CD4-positive, alpha-beta T cell treated with Interleukin-6 at 100 ng/mL for 8 hours (primary cell): ENCODE results near the gene DEFB123.

Experiments
- DNase-seq: peaks from one replicate; pipeline ENCODE4 v3.0.0-alpha.2; 2020; ENCODE audit warnings: mixed read lengths, low spot score

The DEFB123 gene

GRCh38 chr20:31474097-31474436 lies 33.6 kb downstream of the DEFB123 start:
- DNase-seq: no peak

DNA sequence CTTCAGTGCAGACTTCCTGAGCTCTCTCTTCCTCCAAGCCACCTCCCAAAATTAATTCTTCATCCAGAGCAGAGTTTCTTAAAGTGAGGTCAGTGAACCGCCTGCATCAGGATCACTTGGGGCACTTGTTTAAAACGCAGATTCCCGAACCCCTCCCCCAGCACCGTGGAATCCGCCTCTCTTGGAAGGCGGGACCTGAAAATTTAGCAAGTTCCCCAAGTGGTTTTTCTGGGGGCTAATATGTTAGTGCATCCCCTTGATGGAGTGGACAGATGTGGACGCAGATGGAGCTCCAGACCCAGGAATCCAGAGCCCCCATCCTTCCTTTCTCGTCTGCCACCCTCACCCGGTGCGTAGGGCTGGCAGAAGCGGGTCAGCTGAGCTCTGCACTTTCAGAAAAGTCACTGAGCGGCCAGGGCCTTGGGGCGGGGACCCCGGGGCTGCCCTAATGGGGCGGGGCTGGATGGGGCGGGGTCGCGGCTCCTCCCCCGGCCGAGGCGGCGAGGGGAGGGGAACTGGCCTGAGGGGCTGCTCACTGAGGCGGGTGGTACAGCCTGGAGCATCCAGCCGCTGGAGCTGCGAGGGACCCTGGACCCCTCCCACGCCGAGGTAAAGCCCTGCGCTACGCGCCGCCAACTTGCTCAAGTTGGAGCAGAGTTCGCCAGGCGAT lies 34.5 kb downstream of the DEFB123 start, which contains the start of the genes DEFB124 and REM1:
TSS of gene DEFB124 (minus strand) at position 370 of the 670 bp plus-strand sequence. CDS start 2,114 bp downstream, outside the sequence.
TSS of gene REM1 (plus strand) at position 531 of the 670 bp plus-strand sequence. CDS start 1,158 bp downstream, outside the sequence.
- DNase-seq: no peak

- DNase-seq: no peak
These were observed 35.3 kb downstream of the DEFB123 start for GRCh38 chr20:31475472-31476293.

DNA sequence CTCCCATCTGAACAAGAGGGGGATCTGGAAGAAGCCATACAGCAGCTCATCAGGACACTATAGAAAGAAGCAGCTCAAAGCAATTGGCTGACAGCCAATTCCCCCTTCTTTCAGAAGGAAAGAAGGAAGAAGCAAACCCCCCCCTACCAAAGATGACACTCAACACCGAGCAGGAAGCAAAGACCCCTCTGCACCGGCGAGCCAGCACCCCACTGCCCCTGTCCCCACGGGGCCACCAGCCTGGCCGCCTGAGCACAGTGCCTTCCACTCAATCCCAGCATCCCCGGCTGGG lies 35.8 kb downstream of the DEFB123 start:
- DNase-seq: no peak

DNA sequence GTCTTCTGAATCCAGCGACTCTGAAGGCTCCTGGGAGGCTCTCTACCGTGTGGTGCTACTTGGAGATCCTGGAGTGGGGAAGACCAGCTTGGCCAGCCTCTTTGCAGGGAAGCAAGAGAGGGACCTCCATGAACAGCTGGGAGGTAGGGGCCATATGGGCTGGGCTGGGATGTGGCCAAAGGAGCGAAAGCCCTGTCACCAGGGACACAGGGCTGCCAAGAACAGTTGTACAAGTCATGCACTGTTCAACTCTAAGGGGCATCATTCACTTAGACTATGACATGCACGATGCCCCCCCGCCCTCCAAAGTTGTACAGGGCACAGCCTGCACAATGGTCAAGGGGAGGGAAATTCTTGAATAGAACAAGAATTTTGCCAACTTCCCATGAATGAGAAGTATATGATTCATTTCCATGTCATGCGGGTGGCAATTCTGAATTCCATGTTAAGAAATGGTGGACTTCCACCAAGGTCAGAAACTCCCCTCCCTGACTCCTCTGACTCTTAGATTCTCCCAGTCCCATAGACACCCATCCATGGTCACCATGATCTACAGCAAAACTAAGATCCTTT lies 36.3 kb downstream of the DEFB123 start:
- DNase-seq: no peak

DNA sequence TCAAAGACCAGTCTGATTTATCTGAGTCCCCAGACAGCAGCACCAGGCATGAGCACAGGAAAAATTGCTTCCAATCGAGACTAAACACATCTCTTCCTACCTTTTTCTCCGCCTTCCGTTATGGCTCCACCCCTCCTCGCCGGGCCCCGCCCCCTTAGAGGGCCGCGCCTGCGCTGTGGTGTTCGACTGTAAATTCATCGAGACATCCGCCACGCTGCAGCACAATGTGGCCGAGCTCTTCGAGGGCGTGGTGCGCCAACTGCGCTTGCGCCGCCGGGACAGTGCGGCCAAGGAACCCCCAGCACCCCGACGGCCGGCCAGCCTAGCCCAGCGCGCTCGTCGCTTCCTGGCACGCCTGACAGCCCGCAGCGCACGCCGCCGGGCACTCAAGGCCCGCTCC lies 43.6 kb downstream of the DEFB123 start:
- DNase-seq: no peak

DNA sequence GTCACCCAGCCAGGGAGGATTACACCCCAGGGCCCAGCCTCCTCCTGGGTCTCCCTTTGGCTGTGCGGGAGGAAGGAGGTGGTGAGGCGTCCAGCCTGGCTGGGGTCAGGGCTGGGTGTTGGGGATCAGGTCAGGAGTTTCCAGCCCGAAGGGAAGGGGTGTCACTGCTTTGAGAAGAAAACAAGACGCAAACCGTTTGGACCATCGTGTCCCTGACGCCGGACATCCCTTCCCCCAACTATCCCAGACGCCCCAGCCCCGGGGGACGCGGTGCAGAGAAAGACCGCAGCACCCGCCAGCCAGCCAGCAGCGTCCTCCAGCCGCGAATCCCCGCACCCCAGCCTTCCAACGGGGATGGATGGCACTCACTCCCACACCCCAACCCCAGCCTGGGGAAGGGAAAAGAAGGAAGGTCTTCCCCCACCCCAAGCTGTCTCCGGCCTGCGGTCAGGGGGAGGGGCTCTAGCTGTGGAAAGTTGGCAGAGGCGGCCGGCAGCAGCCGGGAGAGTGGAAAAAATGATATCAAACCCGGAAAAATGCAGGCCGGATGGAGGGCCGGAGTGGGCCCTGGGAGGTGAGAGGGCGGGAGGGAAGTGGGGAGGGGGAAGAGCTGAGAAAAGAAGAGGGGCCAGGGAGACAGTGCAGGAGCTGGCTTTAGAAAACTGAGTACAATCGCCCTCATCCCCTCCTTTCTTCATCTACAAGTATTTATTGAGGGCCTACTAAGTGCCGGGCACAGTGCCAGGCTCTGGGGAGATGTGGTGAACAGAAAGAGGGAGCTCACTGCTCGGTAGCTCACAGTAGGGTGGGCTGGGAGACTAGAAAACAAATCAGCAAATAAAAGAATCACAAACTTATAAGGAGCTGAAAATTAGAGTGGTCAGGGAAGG lies 45.3 kb downstream of the DEFB123 start:
- DNase-seq: no peak

DNA sequence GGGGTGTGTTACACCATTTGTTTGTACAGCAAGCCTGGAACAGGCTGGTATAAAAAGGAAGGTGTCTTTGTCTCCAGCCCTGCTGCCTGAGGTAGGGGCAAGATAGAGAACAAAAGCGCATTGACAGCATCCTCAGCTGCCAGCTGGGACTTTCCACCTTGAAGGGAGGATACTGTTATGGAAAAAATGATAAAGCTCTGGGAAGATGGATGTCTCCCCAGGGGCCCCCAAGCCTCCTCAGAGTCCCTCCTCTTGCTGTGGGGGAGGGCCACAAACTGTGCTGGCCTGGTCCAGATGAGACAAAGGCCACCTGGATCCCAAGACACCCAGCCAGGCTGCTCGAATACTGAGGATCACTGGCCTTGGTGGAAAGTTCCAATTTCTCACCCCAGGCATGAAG lies 47.7 kb downstream of the DEFB123 start:
- DNase-seq: no peak

- DNase-seq: no peak
These were observed 48.7 kb downstream of the DEFB123 start for GRCh38 chr20:31489152-31489551.

DNA sequence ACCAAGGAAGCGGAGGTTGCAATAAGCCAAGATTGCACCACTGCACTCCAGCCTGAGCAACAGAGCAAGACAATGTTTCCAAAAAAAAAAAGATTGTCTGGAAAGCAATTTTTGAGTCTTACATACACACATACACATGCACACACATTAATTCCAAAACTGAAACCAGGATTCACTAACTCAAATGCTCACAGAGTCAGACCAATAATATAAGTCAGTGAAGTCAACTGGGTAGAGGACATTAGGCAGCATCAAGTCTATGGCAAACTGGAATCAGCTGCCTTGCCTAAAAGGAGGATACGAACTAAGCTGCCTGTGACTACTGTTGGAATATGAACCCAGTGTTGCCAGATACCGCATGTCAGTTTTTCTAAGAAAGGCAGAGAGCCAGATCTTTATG lies 50.3 kb downstream of the DEFB123 start:
- DNase-seq: no peak

DNA sequence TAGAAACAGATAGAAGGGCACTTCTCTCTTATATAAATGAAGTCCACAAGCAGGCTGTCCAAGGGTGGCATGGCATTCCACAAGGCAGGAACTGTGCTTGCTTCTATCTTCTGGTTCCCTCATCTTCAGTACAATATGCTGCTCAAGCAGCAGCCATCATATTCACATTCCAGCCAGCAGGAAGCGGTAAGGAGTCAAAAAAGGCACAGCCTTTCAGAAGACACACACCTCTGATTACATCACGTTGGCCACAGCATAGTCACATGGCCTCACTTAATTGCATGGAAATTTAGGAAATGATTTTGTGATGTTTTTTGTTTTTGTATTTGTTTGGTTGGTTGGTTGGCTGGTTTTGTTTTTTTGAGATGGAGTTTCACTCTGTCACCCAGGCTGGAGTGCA lies 53.7 kb downstream of the DEFB123 start:
- no peak for DNase-seq

- no peak for DNase-seq
These were observed 56.4 kb downstream of the DEFB123 start for GRCh38 chr20:31496761-31497295.

DNA sequence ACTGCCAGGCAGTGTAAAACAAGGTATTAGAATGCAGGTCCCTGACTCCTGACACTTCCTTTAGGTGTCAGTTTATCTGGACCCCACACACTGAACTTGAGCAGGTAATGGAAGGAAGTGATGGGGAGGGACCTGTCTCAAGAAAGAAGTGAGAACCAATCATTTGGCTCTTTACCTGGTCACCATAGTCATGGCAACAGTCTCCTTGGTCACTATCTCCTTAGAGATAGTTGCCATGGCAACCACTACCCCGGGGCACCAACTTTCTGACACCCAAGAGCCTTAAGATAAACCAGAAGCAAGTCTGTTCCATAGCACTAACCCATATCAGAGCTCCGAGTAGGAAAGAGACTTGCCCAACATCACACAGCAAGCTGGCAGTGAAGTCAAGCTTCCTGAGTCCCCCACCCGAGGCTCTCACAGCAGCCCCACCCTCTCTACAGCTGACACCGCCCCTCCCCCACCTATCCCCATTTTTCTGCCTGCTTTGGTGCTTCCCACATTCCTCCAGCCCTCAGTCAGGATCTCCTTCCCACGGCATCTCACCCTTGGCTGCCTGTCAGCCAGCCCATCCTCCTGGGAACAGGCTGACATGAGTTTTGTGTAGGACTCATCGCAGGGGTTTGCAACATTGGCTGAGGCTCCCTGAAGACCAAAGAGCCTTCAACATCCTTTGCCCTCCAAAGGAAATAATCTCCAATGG lies 57.6 kb downstream of the DEFB123 start:
- DNase-seq: no peak
